GM18499 (cell line): ENCODE measurements around the gene FAM199X.

Source experiments
- ATAC-seq: cut with Tn5 transposase; IDR thresholded peaks from one replicate; pipeline ENCODE4 v1.9.1; 2021; ENCODE audit warnings: moderate number of reproducible peaks; ENCODE audit not compliant: insufficient read depth, unreplicated experiment

FAM199X gene

GRCh38 chrX:104165894-104166734 is at the start of gene FAM199X:
TSS of gene FAM199X (plus strand) at chrX:104166453. CDS start at chrX:104166786, 333 bp downstream.
- ATAC-seq = peak; percentile 87

DNA sequence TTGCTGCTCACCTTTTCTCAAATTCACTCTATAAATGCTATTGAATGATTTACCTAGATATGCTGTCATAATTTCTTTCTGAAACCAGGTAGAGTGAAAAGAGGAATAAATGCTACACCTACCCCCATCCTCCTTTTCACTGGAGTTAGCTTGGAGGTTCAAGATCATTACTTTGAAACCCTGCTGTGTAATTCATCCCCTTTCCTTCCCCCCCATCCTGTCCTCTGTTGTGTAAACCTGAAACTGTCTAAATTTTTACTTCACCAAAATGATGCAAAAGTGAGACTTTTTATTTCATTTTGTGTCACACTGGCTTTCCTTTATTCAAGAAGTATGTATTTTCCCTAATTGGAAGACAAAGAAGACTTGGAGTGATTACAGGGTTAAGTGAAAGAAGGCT is 48.5 kb upstream of the FAM199X start:
- no peak for ATAC-seq

GRCh38 chrX:104118765-104119164 is 47.5 kb upstream of the FAM199X start:
- ATAC-seq = no peak

- ATAC-seq = no peak
Measured at GRCh38 chrX:104122829-104123228, 43.4 kb upstream of the FAM199X start.

GRCh38 chrX:104126856-104127255 is 39.4 kb upstream of the FAM199X start:
- ATAC-seq = no peak

GRCh38 chrX:104130808-104131207 is 35.4 kb upstream of the FAM199X start:
- no peak for ATAC-seq

GRCh38 chrX:104134583-104135261 is 31.5 kb upstream of the FAM199X start:
- ATAC-seq = no peak

DNA sequence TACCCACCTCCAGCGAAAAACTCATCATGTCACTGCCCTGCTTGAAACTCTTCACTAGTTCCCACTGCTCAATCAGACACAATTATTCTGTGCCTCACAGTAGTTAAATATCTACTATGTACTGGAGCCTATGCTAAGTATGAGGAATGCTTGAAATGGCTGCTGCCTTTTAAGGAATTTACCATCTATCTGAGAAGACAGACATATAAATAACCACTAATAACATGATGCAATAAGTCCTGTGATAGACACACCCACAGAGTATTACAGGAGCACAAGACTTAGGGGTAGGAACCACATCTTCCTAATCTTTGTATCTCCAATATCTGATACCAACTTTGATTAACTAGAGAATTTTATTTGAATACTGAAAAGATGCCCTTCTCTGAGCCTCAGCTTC is 30.6 kb upstream of the FAM199X start:
- ATAC-seq = no peak

DNA sequence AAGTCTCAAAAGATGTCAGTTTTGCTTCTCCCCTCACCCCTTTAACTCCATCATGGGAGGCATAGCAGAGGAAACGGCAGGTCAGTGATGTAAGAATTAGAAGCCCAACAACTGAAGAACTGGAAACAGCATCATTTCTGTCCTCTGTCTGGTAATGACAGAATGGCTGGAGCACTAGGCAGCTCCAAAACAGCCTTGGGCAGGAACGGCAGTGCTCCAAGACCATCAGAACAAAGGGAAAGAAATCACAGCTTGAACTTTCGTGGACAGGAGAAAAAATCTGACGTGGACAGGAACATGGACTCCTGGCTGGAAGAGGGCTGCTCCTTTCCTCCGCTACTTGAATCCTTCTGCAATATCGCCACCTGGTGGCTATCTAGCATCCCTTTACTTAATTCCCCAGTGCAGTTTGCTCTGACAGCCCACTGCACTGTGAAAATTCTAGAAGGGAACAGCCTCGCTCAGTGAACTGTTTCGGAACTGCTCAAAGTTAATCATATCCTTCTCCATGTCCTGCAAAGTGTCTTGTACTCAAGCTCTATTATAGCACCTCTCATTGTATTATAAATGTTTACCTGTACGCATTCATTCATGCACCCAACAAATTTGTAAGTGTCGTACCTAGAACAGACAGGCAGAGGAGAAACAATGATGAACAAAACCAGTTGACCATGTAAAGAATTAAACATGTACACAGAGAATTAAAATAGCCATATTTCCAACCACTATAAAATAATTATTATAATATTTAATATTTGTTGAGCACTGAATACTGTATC is 29.8 kb upstream of the FAM199X start:
- peak; percentile 86 for ATAC-seq

DNA sequence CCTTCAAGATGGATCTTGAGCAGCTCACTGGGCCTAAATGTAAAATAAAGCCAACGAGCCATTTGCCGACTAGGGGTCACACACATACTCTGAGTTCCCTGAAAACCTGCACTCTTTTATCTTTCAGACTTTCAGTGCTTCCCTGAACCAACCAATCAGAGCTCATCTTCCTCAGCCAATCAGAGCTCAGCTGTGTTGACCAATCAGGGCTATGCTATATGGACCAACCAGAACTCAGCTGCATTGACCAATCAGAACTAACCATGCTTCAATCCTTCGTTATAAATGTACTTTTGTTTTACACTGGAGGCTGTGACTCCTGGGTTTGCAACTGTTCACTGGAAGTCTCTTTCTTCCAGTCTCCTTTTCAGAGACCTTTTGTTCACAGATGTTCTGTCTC is 28.8 kb upstream of the FAM199X start:
- ATAC-seq = no peak

- no peak for ATAC-seq
Measured at GRCh38 chrX:104141087-104141760, 25.0 kb upstream of the FAM199X start.

DNA sequence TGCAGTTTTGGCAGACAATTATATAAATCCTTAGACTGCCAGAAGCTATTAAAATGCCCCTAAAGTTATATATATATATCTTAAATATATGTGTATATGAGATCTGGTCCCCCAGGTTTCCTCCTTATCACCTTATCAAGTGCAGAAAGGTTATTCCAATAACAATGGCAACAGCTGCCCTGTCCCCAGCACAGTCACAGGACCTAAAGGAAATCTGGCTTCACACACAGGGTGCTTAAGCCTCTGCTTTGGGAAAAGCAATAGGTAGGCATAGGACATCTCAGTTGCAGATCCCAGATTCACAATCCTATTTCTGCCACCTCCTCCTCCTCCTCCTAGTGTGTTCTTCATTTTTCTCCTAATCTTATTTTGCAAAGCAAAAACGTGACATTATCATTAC is 15.2 kb upstream of the FAM199X start:
- no peak for ATAC-seq

DNA sequence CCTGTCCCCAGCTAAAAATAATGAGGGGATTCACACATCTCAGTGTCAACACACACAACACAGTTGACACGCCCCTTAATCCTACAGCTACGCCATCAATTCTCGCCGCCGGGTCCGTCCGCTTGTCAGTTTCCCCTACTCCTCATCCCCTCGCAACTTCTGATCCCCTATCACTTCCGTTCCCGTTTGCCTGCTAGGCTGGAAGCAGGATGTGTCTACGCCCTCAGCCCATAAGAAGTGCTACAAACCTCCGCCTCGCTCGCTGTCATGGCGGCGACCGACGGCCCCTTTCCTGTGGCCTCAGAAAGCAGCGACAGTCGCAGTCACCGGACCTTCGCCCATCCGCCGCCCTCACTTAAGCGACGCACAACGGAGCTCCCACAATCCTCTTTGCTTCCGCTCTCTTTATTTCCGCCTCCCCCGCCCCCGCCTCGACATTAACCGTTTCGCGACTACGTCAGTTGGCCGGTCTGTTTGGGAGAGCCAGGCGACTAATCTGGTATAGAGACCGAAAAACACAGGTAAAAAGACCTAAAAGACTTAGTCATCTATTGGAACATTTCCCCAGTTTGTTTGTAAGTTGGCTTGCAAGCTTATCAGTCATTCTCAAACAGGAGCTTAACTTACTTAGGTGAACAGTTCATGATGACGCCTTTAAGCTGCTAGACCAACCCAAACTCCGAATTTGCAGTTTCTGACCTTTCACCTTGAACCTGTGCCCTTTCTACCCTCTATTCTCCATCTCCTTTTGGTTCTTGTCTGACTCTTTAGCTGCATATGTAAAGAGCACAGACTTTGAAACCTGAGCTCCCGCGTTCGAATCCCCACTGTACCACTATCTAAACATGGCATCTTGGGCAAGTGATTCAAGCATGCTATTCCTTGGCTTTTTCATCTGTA is 9.4 kb upstream of the FAM199X start, which contains the start of gene SLC25A53:
Gene SLC25A53 (minus strand): TSS at position 380 of the 900 bp plus-strand sequence. CDS start 51,752 bp downstream, outside the sequence.
- peak; percentile 87 for ATAC-seq

GRCh38 chrX:104166735-104167436 is 633 bp downstream of the FAM199X start:
- ATAC-seq = no peak

DNA sequence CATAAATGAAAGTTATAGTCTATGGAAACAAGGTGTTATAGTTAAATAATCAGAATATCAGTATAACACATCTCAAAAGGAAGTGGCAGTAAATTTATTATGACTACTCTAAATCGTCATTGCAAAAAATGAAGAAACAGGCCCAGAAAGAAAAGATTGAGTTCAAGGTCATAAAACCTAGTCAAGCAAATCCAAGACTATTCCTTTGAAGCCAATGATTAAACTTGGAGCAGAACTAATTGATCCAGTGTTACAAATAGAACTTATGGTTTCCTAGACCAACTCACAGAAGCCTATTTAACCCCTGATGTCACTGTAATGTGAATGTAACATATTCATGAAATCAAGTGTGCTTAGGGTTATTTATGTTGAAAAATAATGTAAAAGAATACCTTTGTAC is 1.9 kb downstream of the FAM199X start:
- ATAC-seq = no peak

DNA sequence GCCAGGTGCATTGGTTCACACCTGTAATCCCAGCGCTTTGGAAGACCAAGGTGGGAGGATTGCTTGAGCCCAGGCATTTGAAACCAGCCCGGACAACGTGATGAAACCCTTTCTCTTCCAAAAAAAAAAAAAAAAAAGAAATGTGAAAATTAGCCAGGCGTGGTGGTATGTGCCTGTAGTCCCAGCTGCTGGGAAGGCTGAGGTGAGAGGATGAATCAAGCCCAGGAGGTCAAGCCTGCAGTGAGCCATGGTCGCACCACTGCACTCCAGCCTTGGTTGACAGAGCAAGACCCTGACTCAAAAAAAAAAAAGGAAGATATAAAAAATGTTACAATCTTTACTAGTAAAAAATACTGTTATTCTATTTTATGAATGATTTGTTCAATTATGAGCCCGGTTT is 5.9 kb downstream of the FAM199X start:
- no peak for ATAC-seq

DNA sequence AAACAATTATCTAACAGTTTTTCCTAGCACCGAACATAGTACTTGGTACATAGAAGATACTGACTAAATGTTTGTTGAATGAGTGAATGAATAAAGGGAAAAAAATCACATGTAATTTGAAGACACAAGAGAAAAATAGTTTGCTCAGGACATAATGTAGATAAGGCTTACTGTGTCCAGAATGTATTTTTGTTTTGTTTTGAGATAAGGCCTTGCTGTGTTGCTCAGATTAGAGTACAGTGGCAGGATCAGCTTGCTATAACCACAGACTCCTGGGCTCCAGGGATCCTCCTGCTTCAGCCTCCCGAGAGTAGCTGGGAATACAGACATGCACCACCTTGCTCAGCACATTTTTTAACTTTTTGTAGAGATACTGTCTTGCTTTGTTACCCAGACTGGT is 6.5 kb downstream of the FAM199X start:
- no peak for ATAC-seq

GRCh38 chrX:104173841-104174240 is 7.6 kb downstream of the FAM199X start:
- ATAC-seq = no peak

- ATAC-seq = no peak
Measured at GRCh38 chrX:104183685-104184084, 17.4 kb downstream of the FAM199X start.
